Anterior cingulate cortex (tissue), 58 donors: Measurements from ENCODE around the gene DNAAF3.

ENCODE experiments used
- DNase-seq, 58 donors: peaks; one replicate each; lab custom pipeline; 2025; lab: John Stamatoyannopoulos, UW

The DNAAF3 gene

DNA sequence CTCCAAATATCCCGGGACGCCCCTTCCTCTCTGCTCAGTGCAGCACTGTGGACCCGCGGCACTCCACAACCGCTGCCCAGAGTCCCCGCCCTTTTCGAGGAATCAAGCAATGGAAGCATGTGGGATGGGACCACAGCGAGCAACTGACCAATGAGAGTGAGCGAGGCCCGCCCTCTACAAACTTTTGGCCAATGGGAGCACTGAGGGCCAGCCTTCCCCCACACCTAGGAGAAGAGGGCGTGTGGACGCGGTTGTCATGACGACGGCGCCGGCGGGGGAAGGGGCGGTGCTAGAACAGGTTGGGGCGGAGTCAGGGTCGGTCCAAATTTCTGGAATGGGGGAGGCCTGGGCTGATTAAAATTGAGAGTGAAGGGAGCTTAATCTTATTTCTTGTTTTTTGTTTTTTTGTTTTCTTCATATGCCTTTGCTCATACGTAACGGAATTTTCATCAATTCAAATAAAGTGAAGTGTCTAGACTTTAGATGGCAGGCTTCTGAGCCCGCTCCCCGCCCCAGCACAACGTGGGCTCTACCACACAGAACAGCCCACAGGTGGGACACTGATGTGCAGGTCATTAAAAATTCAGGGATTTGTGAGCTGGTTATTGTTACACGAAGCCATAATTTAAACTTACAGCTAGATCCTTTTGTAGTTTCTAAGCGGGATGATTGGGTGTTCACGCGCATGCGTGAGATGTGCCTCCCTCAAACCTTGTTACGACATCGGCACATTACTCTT lies at the start of gene DNAAF3:
DNAAF3 (minus strand) TSS at position 84 of the 739 bp plus-strand sequence. CDS start 200 bp downstream, outside the sequence.
- DNase-seq = peak in 57 of 58 donors; percentile 10 to 95 (median 86)

DNA sequence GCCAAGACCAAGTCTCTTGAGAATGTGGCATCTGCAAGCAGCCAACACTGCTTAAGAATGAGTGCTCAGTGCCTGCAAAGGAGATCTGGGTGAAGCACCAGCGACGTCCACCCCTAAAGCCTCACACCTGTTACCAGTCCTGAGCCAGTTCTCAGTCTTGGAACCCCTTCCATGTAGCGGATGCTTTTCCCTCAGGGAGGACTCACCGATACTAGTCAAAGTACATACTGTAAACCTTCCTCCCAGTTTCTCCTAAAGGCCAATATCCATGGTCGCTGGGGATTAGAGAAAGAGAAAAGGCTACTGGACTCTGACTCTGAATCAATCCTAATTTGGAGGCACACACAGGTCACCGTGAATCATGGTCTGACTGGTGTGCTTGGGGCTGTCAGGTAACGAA lies 47.1 kb upstream of the DNAAF3 start:
- DNase-seq = no peak

DNA sequence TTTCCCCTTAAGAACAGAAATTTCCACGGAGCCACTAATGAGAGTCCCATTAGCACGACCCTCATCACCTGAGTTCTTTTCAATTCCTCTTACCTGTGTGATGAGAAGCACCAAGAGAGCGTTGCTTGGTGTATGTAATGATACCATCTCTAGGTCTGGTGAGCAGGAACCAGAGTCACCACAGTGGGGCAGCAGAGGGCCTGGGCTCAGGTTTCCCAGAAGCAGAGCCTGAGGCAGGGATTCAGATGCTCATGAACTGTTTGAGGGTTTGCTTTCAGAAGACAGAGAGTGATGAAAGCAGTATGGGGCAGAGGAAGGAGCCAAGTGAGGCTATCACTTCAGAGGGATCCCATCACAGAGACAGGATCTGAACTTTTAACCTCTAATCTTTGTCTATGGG lies 46.0 kb upstream of the DNAAF3 start:
- DNase-seq = no peak

DNA sequence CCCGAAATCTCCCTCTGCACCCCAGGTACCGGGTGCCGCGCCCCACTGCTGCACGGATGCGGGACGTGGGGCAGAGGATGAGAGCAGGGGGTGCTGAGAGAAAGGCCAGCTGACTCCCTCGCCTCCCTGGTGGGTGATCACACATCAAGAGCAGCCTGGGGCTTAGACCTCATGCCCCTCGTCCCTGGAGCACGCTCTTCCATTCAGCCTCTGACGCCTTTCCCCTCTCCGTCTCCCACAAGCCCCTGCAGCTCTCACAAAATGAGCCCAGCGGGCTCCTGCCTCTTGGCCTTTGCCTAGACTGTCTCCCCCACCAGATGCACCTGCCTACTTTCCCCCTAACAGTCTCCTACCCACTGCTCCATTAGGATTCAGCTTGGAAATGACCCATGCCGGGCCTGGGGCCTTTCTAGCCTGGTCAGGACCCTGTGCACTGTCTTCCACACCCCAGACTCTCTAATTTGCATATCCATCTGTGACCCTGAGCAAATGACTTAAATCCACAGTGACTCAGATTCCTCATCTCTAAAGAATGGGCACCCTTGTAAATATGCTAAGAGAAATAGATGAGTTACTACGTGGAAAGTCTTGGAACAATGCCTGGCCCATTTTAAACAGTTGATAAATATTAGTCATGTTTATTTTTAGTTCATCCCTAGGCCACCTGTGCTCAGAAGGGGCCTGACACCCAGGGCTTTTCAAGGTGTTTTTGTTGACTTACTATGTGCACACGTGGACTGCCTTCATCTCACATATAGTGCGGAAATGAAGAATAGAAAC lies 43.5 kb upstream of the DNAAF3 start:
- DNase-seq = no peak

DNA sequence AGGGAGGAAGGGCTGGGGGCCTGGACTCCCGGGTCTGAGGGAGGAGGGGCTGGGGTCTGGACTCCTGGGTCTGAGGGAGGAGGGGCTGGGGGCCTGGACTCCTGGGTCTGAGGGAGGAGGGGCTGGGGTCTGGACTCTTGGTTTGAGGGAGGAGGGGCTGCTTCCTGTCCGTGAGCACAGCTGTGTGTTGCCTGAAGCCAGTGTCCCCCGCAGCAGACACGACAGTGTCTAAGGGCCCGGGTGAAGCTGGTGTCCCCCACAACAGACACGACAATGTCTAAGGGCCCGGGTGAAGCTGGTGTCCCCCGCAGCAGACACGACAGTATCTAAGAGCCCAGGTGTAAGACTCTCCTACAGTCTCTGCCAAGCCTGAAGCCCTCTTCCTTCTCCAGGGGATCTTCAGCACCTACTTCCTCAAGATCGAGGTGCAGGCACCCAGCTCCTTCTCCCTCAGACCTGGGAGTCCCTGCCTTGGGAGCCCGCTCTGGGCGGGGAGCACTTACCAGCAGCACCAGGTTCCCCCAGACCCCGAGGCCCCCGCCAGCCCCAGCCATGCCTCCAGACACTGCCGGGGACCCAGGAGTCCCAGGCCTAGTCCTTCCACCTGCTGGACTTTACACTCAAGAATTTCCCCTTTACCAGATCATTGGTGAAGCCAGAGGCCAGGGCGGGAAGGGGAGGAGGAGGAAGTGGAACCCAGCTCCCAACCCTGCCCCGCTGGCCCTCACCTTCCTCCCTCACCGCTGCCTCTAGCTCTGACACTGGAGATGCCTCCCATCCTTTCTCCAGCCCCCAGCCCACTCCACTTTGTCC lies 42.7 kb upstream of the DNAAF3 start, which contains the start of gene PTPRH:
PTPRH (minus strand) TSS at position 622 of the 813 bp plus-strand sequence; CDS start at position 554, 68 bp downstream.
- DNase-seq = no peak

DNA sequence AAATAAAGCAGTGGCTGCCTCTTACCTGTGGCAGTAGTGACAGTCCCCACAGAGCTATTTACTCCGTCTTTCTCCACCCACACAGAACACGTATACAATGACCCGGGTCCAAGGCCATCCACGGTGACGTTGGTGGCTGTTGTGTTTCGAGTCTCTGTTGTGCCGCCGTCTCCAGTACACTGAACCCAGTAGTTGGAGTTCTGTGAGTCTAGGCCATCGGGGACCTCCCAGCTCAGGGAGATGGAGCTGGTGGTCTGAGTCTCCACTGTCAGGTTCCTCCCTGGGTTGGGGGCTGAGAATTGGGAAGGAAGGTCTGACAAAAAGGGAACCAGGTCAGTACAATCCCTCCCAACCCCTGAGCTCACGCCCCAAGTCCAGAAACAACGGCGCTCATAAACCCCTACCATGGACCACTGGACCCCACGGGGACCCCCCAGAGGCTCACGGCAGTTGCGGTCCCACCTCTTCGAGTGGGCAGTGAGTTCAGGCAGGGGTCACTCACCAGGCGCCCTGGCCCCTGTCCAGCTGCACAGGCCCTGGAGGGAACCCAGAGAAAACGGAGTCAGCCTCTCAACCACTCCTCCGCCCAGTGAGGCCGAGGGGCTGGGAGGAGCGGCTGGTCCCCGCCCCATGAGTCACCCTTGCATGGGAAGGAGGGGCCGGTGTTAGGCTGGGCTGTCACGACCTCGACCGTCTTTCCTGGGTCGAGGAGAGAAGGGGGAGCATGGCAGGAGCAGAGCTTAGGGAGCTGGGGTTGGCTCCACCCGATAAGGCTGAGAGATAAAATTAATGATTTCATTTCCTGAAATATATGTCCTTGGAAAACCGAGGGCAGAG lies 40.5 kb upstream of the DNAAF3 start:
- peak in 35 of 58 donors; percentile 4 to 79 (median 36) for DNase-seq

DNA sequence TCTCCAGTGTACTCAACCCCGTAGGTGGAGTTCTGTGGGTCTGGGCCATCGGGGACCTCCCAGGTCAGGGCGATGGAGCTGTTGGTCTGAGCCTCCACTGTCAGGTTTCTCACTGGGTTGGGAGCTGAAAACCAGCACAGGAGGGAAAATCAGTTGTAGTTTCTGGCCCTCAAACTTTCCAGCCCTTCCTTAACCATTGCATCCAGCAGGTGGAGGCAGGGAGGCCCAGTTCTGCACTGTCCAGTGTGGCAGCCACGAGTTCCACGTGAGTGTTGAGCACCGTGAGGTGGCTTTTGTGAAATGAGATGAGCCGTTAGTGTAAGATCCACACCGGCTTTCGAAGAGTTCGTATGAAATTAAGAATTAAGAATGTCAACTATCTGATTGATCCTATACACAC lies 35.8 kb upstream of the DNAAF3 start:
- DNase-seq = peak in 1 of 58 donors; percentile 2

DNA sequence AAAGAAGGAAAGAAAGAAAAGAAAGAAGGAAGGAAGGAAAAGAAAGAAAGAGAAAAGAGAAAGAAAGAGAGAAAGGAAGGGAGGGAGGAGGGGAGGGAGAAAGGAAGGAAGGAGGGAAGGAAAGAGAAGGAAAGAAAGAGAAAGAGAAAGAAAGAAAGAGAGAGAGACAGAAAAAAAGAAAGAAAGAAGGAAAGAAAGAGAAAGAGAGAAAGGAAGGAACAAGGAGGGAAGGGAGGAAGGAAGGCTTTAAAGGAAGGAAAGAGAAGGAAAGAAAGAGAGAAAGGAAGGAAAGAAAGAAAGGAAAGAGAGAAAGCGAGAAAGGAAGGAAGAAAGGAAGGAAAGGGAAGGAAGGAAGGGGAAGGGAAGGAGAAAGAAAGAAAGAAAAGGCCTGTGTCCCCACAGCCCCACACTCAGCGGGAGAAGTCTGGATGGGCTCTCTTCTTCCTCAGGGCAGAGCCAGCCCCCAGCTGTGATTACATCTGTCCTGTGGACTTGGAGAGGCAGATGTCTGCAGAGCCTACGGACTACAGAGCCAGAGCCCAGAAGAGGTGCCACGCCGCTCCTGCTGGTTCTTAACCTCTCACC lies 33.3 kb upstream of the DNAAF3 start:
- no peak for DNase-seq

DNA sequence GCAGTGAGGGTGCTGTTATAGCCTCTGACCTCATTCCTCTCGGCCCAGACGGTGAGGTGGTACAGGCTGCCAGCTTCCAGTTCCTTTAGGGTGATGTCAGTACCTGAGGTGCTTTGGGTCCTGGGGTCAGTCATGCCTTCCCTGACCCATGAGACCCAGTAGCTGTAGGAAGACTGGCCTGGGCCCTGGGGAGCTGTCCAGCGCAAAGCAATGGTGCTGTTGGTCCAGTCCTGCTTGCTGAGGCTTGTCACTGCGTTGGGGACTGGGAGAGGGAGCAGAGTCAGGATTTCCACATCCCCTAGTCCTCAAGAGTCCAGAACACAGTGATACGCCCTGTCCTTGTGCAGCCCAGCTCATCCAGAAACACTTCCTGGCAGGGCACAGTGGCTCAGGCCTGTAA lies 32.2 kb upstream of the DNAAF3 start:
- no peak for DNase-seq

DNA sequence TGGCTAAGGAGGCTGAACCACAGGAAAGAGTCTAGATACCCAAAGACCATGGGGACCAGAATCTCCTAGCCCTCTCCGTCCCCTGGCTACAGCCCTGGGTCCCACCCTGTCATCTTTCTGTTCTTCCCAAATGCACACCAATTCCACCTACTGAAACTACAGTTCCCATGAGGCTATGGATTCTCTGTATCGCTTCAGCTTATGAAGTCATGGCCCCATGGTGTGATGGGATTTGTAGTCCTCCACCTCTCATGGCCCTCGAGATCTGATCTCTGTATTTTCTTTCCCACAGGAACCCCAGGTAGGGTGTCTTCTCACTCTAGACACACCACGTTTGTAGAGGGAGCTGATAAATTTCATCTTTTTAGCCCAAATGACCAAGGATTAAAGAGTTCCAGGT lies 31.1 kb upstream of the DNAAF3 start:
- DNase-seq = peak in 1 of 58 donors; percentile 14

DNA sequence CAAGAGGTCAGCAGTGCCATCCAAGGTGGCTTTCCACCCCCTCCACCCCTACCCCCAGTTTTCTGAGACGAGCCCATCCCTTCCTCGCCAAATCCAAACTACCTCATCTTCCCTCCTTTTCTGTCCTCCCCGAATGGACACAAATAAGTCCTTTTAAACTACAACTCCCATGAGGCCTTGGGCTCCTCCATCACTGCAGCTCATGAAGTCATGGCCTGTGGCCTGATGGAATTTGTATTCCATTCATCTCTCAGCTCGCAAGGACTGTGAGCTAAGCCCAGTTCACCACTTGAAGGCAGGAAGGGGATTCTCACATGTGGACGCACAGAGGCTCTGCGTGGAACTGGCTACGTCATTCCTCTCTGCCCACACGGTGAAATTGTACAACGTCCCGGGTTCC lies 30.4 kb upstream of the DNAAF3 start:
- DNase-seq = no peak

DNA sequence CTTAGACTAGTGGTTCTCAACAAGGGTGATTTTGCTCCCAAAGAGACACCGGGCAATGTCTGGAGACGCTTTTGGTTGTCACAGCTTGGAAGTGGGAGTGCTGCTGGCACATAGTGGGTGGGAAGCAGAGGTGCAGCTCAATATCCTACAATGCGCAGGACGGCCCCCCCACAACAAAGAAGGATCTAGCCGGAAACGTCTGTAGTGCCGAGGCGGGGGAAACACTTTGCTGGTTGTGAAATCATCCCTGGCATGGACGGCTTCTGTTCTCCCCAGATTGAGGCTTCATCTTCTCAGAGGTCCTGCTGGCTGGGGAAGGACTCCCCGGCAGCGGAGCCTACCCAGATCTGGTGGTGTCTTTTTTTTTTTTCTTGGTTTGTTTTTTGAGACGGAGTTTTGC lies 27.1 kb upstream of the DNAAF3 start:
- DNase-seq = peak in 44 of 58 donors; percentile 2 to 80 (median 44)

DNA sequence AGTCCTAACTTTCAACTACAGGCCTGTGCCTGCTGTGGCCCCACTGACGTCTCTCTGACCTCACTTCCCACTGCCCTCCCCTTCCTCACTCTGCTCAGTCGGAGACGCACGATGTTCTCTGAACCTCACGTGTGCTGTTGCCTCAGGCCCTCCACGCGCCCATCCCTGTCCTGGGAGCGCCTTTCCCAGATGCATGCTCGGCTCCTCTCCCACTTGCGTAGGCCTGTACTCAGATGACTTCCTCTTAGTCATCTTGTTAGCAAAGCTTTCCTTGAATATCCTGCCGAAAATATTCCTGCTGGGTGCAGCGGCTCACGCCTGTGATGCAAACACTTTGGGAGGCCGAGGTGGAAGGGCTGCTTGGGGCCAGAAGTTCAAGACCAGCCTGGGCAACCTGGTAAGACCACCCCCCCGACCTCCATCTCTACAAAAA lies 23.0 kb upstream of the DNAAF3 start:
- DNase-seq = peak in 46 of 58 donors; percentile 5 to 80 (median 44)

DNA sequence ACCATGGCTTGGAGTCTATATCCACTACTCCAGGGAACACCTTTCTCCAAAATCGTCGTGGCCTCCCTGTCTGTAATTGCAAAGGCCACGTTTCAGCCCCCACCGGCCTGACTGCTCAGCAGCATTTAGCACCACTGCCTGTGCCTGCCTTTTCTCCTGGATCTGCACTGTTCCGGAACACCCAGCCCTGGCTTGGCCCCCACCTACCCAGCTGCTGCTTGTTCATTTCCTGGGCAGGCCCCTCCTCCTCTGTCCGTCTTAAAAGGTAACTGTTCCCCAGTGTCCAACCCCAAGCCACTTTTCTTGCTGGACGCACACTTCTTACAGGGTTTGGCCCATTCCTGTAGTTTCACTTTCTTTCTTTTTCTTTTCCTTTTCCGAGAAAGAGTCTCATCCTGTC lies 22.2 kb upstream of the DNAAF3 start:
- DNase-seq = no peak

DNA sequence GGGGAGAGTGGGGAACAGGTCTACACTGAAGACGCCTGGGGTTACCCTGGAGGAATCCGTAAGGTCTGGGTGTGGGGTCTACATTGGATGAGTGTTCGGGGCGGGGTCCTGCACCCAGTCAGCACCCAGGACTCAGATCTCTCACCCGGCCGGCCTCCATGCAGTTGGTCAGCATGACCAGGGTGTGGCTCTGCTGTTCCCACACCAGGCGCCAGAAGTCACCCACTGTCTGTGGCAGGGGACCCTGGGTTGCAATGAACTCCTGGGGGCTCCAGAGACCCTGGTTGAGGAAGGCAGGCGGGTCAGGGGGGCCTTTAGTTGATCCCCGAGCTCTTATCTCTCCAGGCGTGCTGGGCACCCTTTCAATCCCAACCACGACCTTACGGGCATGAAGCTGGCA lies 19.7 kb upstream of the DNAAF3 start:
- no peak for DNase-seq

DNA sequence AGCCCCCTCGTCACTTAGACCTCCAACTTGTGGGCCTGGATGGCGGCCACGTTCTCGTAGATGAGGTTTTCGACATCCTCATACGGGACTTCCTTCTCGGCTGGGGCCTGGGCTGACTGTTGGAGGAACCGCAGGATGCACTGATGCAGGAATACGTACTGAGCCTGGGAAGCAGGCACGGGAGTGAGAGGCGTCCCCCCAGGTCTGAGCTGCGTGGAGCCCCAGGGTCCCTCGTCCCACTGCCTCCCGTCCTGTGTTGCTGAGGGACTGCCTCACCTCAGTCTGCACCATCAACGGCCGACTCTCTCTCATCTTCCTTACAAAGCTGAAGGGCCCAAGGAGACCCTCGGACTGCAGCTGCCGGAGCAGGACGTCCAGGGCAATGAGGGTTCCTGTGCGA lies 15.3 kb upstream of the DNAAF3 start:
- DNase-seq = no peak

DNA sequence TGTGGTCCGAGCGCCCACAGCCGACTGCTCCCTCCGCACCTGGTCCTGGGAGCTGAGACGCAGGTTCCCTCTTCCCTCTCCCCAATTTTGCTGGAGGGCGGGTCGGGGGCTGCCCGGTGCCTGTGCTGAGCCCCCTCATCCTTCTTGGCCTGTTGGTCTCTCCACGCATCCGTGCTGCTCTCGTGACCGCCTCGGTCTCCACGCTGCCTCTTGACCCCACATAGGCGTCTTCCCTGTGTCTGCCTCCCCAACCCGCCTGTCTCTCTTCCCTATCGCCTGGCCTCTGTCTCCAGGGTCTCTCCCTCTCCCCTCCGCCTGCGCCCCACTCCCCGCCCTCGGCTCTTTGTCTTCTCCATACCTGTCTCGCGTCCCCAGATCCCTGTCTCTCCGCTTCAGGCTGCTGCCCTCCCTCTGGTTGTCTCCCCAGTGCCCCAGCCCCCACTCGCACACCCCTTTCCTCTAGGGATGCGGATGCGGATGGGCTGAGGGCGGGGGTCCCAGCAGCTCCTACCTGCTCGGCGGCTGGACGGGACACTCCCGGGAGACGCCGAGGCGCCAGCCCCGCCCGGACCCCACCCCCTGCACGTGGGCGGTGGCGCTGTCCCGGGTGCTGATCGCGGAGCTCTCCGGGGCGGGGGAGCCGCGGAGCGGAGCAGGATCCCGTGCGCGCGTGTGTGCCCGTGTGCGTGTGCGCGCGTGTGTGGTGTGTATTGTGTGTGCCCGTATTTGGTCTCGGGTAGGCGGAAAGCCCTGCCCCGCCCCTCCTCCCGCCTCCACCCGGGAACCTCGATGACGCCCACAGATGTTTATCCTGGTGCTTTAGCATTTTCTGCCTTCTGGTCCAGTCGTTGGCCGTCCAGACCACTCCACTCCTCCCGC lies 13.4 kb upstream of the DNAAF3 start, which contains the start of gene SYT5:
SYT5 (minus strand) TSS at position 684 of the 879 bp plus-strand sequence. CDS start 1,248 bp downstream, outside the sequence.
- DNase-seq = peak in 23 of 58 donors; percentile 5 to 65 (median 26)
